Measurements from ENCODE around the gene FBXO17.
"Not testable (repeated sequence)": the region's sequence is repeated elsewhere in the genome, so short reads cannot be mapped to it uniquely, and the experiment has no call there.

The FBXO17 gene

GRCh38 chr19:39003796-39004195 is 28.3 kb upstream of the FBXO17 start:
- Histone ChIP-seq H3K27ac (ENCODE audit: low read depth, low read length, poor library complexity, severe bottlenecking) (no peak overlapping the region), H3K9me3 (ENCODE audit: low read length) (no peaks in the 10 kb centered on the region), H3K79me2 (ENCODE audit: insufficient read depth, low read length) (no peaks in the 10 kb centered on the region), H3K4me2 (ENCODE audit: low read length) (no peak overlapping the region), H2AFZ (ENCODE audit: low read length) (no peak overlapping the region), H3K9ac (ENCODE audit: low read length) (no peak overlapping the region), H3K4me3 (ENCODE audit: low read depth, low read length, poor library complexity, severe bottlenecking) (no peak overlapping the region), H3K9me2 (ENCODE audit: low read depth, low read length) (no peaks in the 10 kb centered on the region), H4K20me1 (ENCODE audit: insufficient read depth, low read length) (no peaks in the 10 kb centered on the region), H3K4me1 (ENCODE audit: insufficient read depth, low read length, severe bottlenecking) (no peaks in the 10 kb centered on the region), H3K27me3 (ENCODE audit: insufficient read depth, low read length) (no peaks in the 10 kb centered on the region), H3F3A (ENCODE audit: insufficient read depth, low read length) (no peaks in the 10 kb centered on the region), H3K36me3 (ENCODE audit: insufficient read depth, low read length) (no peaks in the 10 kb centered on the region)
- TF ChIP-seq EZH2 (IDR thresholded peaks at IDR 0.05; ENCODE audit: borderline replicate concordance, low read length) (no peak), CTCF (IDR thresholded peaks at IDR 0.05; ENCODE audit: low read length) (no peak)

- no peak overlapping the region for H3K27ac ChIP-seq (ENCODE audit: low read depth, low read length, poor library complexity, severe bottlenecking)
- H4K20me1 ChIP-seq (ENCODE audit: insufficient read depth, low read length) = no peaks in the 10 kb centered on the region
- no peak overlapping the region for H3K9ac ChIP-seq (ENCODE audit: low read length)
- no peaks in the 10 kb centered on the region for H3K9me3 ChIP-seq (ENCODE audit: low read length)
- no peaks in the 10 kb centered on the region for H3F3A ChIP-seq (ENCODE audit: insufficient read depth, low read length)
- no peak overlapping the region for H3K4me3 ChIP-seq (ENCODE audit: low read depth, low read length, poor library complexity, severe bottlenecking)
- H2AFZ ChIP-seq (ENCODE audit: low read length) = no peak overlapping the region
- H3K36me3 ChIP-seq (ENCODE audit: insufficient read depth, low read length) = no peaks in the 10 kb centered on the region
- H3K9me2 ChIP-seq (ENCODE audit: low read depth, low read length) = no peaks in the 10 kb centered on the region
- H3K27me3 ChIP-seq (ENCODE audit: insufficient read depth, low read length) = no peaks in the 10 kb centered on the region
- TF ChIP-seq EZH2 (IDR thresholded peaks at IDR 0.05; ENCODE audit: borderline replicate concordance, low read length) (no peak), CTCF (IDR thresholded peaks at IDR 0.05; ENCODE audit: low read length) (no peak)
- no peaks in the 10 kb centered on the region for H3K79me2 ChIP-seq (ENCODE audit: insufficient read depth, low read length)
- H3K4me1 ChIP-seq (ENCODE audit: insufficient read depth, low read length, severe bottlenecking) = no peaks in the 10 kb centered on the region
- no peak overlapping the region for H3K4me2 ChIP-seq (ENCODE audit: low read length)
These were observed 27.6 kb upstream of the FBXO17 start for GRCh38 chr19:39003188-39003587.

GRCh38 chr19:39001041-39001440 is 25.5 kb upstream of the FBXO17 start:
- no peak overlapping the region for H3K9ac ChIP-seq (ENCODE audit: low read length)
- no peaks in the 10 kb centered on the region for H3F3A ChIP-seq (ENCODE audit: insufficient read depth, low read length)
- H3K79me2 ChIP-seq (ENCODE audit: insufficient read depth, low read length) = no peaks in the 10 kb centered on the region
- H3K27me3 ChIP-seq (ENCODE audit: insufficient read depth, low read length) = no peaks in the 10 kb centered on the region
- no peaks in the 10 kb centered on the region for H3K36me3 ChIP-seq (ENCODE audit: insufficient read depth, low read length)
- no peaks in the 10 kb centered on the region for H3K4me1 ChIP-seq (ENCODE audit: insufficient read depth, low read length, severe bottlenecking)
- no peak for TF ChIP-seq CTCF (IDR thresholded peaks at IDR 0.05; ENCODE audit: low read length)
- no peak for TF ChIP-seq EZH2 (IDR thresholded peaks at IDR 0.05; ENCODE audit: borderline replicate concordance, low read length)
- no peak overlapping the region for H2AFZ ChIP-seq (ENCODE audit: low read length)
- no peak overlapping the region for H3K4me2 ChIP-seq (ENCODE audit: low read length)
- no peak overlapping the region for H3K27ac ChIP-seq (ENCODE audit: low read depth, low read length, poor library complexity, severe bottlenecking)
- H3K9me2 ChIP-seq (ENCODE audit: low read depth, low read length) = no peaks in the 10 kb centered on the region
- no peaks in the 10 kb centered on the region for H4K20me1 ChIP-seq (ENCODE audit: insufficient read depth, low read length)
- no peak overlapping the region for H3K4me3 ChIP-seq (ENCODE audit: low read depth, low read length, poor library complexity, severe bottlenecking)
- no peaks in the 10 kb centered on the region for H3K9me3 ChIP-seq (ENCODE audit: low read length)

- H3K9me2 ChIP-seq (ENCODE audit: low read depth, low read length); H3K4me1 ChIP-seq (ENCODE audit: insufficient read depth, low read length, severe bottlenecking); H3F3A ChIP-seq (ENCODE audit: insufficient read depth, low read length); H4K20me1 ChIP-seq (ENCODE audit: insufficient read depth, low read length); H3K79me2 ChIP-seq (ENCODE audit: insufficient read depth, low read length); H3K9ac ChIP-seq (ENCODE audit: low read length); H3K9me3 ChIP-seq (ENCODE audit: low read length); H3K4me3 ChIP-seq (ENCODE audit: low read depth, low read length, poor library complexity, severe bottlenecking); H3K36me3 ChIP-seq (ENCODE audit: insufficient read depth, low read length); H3K27ac ChIP-seq (ENCODE audit: low read depth, low read length, poor library complexity, severe bottlenecking); H3K27me3 ChIP-seq (ENCODE audit: insufficient read depth, low read length); H2AFZ ChIP-seq (ENCODE audit: low read length); H3K4me2 ChIP-seq (ENCODE audit: low read length): not testable (repeated sequence)
These were observed 22.0 kb upstream of the FBXO17 start for GRCh38 chr19:38997576-38997975.

Measured in OCI-LY1 (cell line).